K562 (cell line): ENCODE data around the gene GPHA2. TPM values are rescaled to one million over a fixed set of nuclear protein-coding genes. Genes with fewer than 3 reads are reported as not detected.

Experiments
- ASH1L ChIP-seq: fragments of 450-650 bp; IDR thresholded peaks from 2 replicates; pipeline ENCODE4 v1.6.1; 2018; ENCODE audit warnings: borderline replicate concordance, mild to moderate bottlenecking, low read depth; ENCODE audit not compliant: partially characterized antibody
- ATF7 ChIP-seq: fragments of 450-650 bp; IDR thresholded peaks from 2 replicates; pipeline ENCODE4 v1.7.1; 2014; ENCODE audit warnings: mild to moderate bottlenecking, moderate library complexity
- BDP1 ChIP-seq: IDR thresholded peaks from 3 replicates; pipeline ENCODE4 v1.6.1; 2011; ENCODE audit not compliant: insufficient read length, insufficient read depth
- COPS2 ChIP-seq: fragments of 450-650 bp; conservative IDR thresholded peaks from 2 replicates; pipeline ENCODE4 v1.6.1; 2016; ENCODE audit warnings: mild to moderate bottlenecking, moderate library complexity
- CREB5 ChIP-seq: fragments of 250-450 bp; sonication (Bioruptor Pico); IDR thresholded peaks from 2 replicates; pipeline ENCODE4 v1.5.0; 2020; ENCODE audit warnings: mild to moderate bottlenecking
- CSDE1 ChIP-seq, 2 experiments: fragments of 450-650 bp; IDR thresholded peaks; 2 replicates each; pipeline ENCODE4 v1.6.1; 2016; ENCODE audit warnings: mild to moderate bottlenecking in 1 of 2
- E2F3 ChIP-seq: fragments of 250-450 bp; sonication (Bioruptor Pico); IDR thresholded peaks from 2 replicates; pipeline ENCODE4 v1.4.0; 2020; ENCODE audit warnings: mild to moderate bottlenecking
- GABPB1 ChIP-seq: sonication (generic); formaldehyde crosslinking; IDR thresholded peaks from 2 replicates; pipeline ENCODE4 v1.8.0; 2022; ENCODE audit warnings: mild to moderate bottlenecking, missing genetic modification reagents
- HCFC1 ChIP-seq: IDR thresholded peaks from 2 replicates; pipeline ENCODE4 v1.6.1; 2012; ENCODE audit warnings: low read depth, low read length, improper control_type of control experiment
- JUND ChIP-seq, 2 experiments: IDR thresholded peaks; 2 replicates in 1 of 2; 3 replicates in 1 of 2; pipeline ENCODE4 v1.6.1; 2011; ENCODE audit warnings: borderline replicate concordance in 2 of 2, low read depth in 2 of 2, low read length in 2 of 2, improper control_type of control experiment in 1 of 2, missing biosample characterization in 1 of 2, missing genetic modification characterization in 1 of 2, missing genetic modification reagents in 1 of 2
- NFE2 ChIP-seq: IDR thresholded peaks from 2 replicates; pipeline ENCODE4 v1.6.1; 2014; ENCODE audit warnings: antibody characterized with exemption, low read depth
- POLR3A ChIP-seq: IDR thresholded peaks from 2 replicates; pipeline ENCODE4 v1.6.1; 2011; ENCODE audit warnings: borderline replicate concordance, mild to moderate bottlenecking, moderate library complexity; ENCODE audit not compliant: insufficient read length, insufficient read depth; ENCODE audit errors: extremely low read depth
- SETDB1 ChIP-seq: IDR thresholded peaks from one replicate; pipeline ENCODE4 v1.6.1; 2012; ENCODE audit warnings: low read length, control low read depth, inconsistent platforms
- YY1 ChIP-seq, 3 experiments: IDR thresholded peaks; 2 replicates each; pipeline ENCODE4 v1.6.1; 2011; ENCODE audit warnings: low read length in 2 of 3, mild to moderate bottlenecking in 2 of 3, moderate library complexity in 2 of 3, borderline replicate concordance in 1 of 3, control low read depth in 1 of 3, low read depth in 1 of 3; ENCODE audit not compliant: insufficient read depth in 3 of 3, insufficient replicate concordance in 2 of 3, control insufficient read depth in 1 of 3, insufficient read length in 1 of 3; ENCODE audit errors: extremely low read depth in 1 of 3
- ZNF780A ChIP-seq: fragments of 250-450 bp; sonication (Bioruptor Pico); IDR thresholded peaks from 2 replicates; pipeline ENCODE4 v1.5.0; 2021; ENCODE audit warnings: mild to moderate bottlenecking
- polyA plus RNA-seq, 8 experiments: library from polyadenylated mRNA; depleted of rRNA in 4 of 8; stranded (reverse) in 5 of 8; unstranded in 3 of 8; fragments of >200 nt; fragmentation: Nextera tagmentation in 2 of 8; fragmentation: Illumina TruSeq in 1 of 8; extraction: Ambion mirVana in 2 of 8; extraction: Trizol in 1 of 8; gene quantifications; 2 replicates each; pipeline versions ENCODE4 v1.2.1 to v1.2.3, GENCODE V29; 2011 to 2014; ENCODE audit warnings: inconsistent platforms in 1 of 8, missing spikeins in 1 of 8
- total RNA-seq, 7 experiments: library from RNA; depleted of rRNA in 6 of 7; stranded (reverse); fragments of >200 nt in 6 of 7; fragmentation: Illumina TruSeq in 2 of 7; extraction: Trizol in 2 of 7; gene quantifications; 2 replicates each; pipeline versions ENCODE4 v1.2.1 to v1.2.3, GENCODE V29; 2011 to 2021; ENCODE audit warnings: low replicate concordance in 1 of 7
- TF ChIP-seq, protein P1 (sequence below): IDR thresholded peaks from 3 replicates; pipeline ENCODE4 v1.6.1; 2011; ENCODE audit warnings: borderline replicate concordance, mild to moderate bottlenecking; ENCODE audit not compliant: insufficient read length, insufficient read depth
- TF ChIP-seq, protein P2 (sequence below): fragments of 450-650 bp; IDR thresholded peaks from 2 replicates; pipeline ENCODE4 v1.6.1; 2016
- TF ChIP-seq, protein P3 (sequence below): fragments of 450-650 bp; IDR thresholded peaks from 2 replicates; pipeline ENCODE4 v1.7.0; 2016; ENCODE audit warnings: borderline replicate concordance
- TF ChIP-seq, protein P4 (sequence below): fragments of 450-650 bp; IDR thresholded peaks from 2 replicates; pipeline ENCODE4 v1.6.1; 2017; ENCODE audit warnings: mild to moderate bottlenecking, moderate library complexity

GPHA2 gene
- total and polyA plus RNA-seq, 9 of the 15 experiments (the other 6 are each of a cell fraction or from before 2014, with no cell fraction given): 0.17 to 0.22 TPM; not detected in 7

DNA sequence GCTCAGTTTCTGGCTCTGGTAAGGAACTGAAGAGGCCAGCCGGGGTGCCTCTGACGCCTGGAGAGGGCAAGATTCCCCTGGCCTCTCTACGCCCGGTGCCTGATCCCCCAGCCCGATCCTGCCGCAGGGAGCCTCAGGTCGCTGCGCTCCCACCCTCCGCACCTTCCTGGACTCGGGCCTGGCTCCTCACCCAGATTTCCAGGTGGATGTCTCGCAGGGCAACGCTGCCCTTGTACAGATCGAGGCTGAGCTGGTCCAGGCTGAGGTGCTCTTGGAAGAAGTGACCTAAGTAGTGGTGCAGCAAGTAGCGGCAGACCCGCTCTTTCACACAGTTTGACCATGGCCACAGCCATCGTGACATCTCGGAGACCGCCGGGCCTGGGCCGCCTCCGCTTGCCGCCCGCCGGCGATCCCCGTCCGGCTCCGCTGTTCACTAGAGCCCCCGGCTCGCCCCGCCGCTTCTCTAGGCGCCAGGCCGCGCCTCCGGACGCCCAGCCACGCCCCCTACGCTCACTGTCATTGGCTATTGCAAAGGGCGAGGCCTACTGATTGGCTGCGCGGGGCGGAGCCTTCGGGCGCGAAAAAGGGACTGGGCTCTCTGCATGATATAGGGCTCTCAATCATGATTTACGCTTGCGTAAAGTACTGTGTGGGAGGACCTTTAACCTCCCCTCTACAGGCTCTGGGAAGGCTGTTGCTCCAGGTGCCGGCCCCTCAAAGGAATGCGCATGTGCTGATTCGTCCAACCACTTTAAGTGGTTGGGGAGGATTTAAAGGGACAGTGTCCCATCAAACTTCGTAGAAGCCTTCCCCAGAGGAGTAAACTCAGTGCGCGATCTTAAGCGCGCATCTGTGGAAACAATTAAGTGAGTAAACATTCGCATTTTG is 18.7 kb downstream of the GPHA2 start, which contains the start of gene ATG2A (continued):
- TF ChIP-seq E2F3 (0 out of 2 replicates have a peak, but pooled peaks have one; percentile 20), NFE2 (no peak), GABPB1 (CRISPR knock-in tag) (peak; percentile 49; the same call in 1 of the 2 replicates), CSDE1 (IDR thresholded peaks at IDR 0.05) (no peak), ZNF780A (CRISPR knock-in tag) (no peak), JUND (IDR thresholded peaks at IDR 0.05; ENCODE audit: borderline replicate concordance, low read depth, low read length) (peak; percentile 55; the same call in 1 of the 2 replicates), JUND (tag; IDR thresholded peaks at IDR 0.05; ENCODE audit: borderline replicate concordance, low read depth, low read length) (0 out of 3 replicates have a peak, but pooled peaks have one; percentile 1), ASH1L (no peak), BDP1 (no peak), POLR3A (no peak), YY1 (IDR thresholded peaks at IDR 0.05; ENCODE audit: borderline replicate concordance in 1 of 3, control insufficient read depth in 1 of 3, extremely low read depth in 1 of 3, insufficient read depth in 3 of 3, insufficient read length in 1 of 3, insufficient replicate concordance in 2 of 3, low read depth in 1 of 3, low read length in 2 of 3) (peak in 2 of 3 experiments; percentile 67 to 71), ATF7 (peak; percentile 86), COPS2 (no peak), CREB5 (no peak), HCFC1 (peak; percentile 67), SETDB1 (no peak)
- TF ChIP-seq, protein P1, sequence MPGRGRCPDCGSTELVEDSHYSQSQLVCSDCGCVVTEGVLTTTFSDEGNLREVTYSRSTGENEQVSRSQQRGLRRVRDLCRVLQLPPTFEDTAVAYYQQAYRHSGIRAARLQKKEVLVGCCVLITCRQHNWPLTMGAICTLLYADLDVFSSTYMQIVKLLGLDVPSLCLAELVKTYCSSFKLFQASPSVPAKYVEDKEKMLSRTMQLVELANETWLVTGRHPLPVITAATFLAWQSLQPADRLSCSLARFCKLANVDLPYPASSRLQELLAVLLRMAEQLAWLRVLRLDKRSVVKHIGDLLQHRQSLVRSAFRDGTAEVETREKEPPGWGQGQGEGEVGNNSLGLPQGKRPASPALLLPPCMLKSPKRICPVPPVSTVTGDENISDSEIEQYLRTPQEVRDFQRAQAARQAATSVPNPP: no peak
- TF ChIP-seq, protein P2, sequence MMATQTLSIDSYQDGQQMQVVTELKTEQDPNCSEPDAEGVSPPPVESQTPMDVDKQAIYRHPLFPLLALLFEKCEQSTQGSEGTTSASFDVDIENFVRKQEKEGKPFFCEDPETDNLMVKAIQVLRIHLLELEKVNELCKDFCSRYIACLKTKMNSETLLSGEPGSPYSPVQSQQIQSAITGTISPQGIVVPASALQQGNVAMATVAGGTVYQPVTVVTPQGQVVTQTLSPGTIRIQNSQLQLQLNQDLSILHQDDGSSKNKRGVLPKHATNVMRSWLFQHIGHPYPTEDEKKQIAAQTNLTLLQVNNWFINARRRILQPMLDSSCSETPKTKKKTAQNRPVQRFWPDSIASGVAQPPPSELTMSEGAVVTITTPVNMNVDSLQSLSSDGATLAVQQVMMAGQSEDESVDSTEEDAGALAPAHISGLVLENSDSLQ: peak; percentile 93
- TF ChIP-seq, protein P3, sequence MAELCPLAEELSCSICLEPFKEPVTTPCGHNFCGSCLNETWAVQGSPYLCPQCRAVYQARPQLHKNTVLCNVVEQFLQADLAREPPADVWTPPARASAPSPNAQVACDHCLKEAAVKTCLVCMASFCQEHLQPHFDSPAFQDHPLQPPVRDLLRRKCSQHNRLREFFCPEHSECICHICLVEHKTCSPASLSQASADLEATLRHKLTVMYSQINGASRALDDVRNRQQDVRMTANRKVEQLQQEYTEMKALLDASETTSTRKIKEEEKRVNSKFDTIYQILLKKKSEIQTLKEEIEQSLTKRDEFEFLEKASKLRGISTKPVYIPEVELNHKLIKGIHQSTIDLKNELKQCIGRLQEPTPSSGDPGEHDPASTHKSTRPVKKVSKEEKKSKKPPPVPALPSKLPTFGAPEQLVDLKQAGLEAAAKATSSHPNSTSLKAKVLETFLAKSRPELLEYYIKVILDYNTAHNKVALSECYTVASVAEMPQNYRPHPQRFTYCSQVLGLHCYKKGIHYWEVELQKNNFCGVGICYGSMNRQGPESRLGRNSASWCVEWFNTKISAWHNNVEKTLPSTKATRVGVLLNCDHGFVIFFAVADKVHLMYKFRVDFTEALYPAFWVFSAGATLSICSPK: no peak
- TF ChIP-seq, protein P4, sequence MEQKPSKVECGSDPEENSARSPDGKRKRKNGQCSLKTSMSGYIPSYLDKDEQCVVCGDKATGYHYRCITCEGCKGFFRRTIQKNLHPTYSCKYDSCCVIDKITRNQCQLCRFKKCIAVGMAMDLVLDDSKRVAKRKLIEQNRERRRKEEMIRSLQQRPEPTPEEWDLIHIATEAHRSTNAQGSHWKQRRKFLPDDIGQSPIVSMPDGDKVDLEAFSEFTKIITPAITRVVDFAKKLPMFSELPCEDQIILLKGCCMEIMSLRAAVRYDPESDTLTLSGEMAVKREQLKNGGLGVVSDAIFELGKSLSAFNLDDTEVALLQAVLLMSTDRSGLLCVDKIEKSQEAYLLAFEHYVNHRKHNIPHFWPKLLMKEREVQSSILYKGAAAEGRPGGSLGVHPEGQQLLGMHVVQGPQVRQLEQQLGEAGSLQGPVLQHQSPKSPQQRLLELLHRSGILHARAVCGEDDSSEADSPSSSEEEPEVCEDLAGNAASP: no peak
